SH-SY5Y (cell line): Measurements from ENCODE around the gene ZNF521.

Experiments
- GATA2 ChIP-seq: IDR thresholded peaks from 2 replicates; pipeline ENCODE4 v1.6.1; 2011; ENCODE audit warnings: mild to moderate bottlenecking, low read depth, low read length
- GATA3 ChIP-seq: IDR thresholded peaks from 2 replicates; pipeline ENCODE4 v1.6.1; 2011; ENCODE audit warnings: low read depth, mild to moderate bottlenecking, low read length, moderate library complexity

ZNF521 gene

GRCh38 chr18:25174324-25174723 lies 177.6 kb downstream of the ZNF521 start:
- TF ChIP-seq GATA3, result no peak
- TF ChIP-seq GATA2, result no peak

DNA sequence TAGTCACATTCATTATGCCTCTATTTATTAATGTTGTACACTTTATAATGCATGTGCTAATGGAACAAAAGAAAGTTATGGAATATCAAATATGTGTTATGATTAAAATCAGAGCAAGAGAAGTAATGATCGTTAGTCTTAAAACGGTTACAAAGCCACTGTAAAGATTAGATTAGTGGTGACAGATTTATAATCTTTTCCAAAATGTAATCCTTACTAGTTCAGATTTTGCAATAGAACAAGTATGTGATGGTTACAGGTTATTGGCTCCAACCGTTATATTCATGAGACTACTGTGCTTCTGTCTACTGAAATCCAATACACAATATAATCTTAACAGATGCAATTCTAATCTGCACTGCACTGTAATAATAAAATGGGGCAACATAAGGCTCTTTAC lies 180.6 kb downstream of the ZNF521 start:
- no peak for TF ChIP-seq GATA3
- TF ChIP-seq GATA2, result no peak

GRCh38 chr18:25170402-25170801 lies 181.6 kb downstream of the ZNF521 start:
- TF ChIP-seq GATA3 (no peak), GATA2 (no peak)

DNA sequence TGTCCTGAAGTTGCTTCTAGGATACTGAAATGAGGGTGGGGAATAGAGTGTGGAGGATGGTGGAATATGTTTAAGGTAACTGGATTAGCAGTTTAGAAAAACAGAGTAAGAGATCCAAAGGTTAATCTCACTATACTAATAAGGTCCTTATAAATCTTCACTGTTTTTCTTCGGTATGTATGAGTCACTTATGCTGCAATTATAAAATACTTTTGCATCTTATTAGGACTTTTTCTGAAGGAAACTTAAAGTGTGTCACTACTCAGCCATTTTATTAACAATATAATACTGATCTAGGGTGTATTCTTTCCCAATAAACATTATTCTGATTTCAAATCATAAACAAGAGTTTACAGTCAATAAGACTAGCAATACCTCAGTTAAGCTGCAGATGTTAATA lies 182.3 kb downstream of the ZNF521 start:
- no peak for TF ChIP-seq GATA2
- no peak for TF ChIP-seq GATA3

GRCh38 chr18:25167612-25168410 lies 184.2 kb downstream of the ZNF521 start:
- TF ChIP-seq GATA2 (no peak), GATA3 (no peak)

DNA sequence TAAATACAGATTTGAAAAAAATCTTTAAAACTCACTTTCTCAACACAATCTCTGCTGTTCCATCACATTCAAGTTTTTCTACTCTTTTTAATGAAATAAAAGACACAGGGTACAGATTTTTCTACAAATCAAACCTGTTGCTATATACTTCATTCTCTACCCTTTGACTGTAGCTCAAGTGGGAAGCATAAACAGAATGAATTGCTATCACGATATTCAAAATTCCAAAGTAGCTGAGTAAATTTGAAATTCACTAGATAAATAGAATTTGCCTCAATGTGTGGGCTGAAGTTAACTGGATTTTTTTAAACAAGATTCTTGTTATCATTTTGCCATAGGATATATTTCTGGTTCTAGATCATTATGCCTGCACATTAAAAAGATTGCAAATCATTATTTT lies 185.9 kb downstream of the ZNF521 start:
- no peak for TF ChIP-seq GATA2
- no peak for TF ChIP-seq GATA3

DNA sequence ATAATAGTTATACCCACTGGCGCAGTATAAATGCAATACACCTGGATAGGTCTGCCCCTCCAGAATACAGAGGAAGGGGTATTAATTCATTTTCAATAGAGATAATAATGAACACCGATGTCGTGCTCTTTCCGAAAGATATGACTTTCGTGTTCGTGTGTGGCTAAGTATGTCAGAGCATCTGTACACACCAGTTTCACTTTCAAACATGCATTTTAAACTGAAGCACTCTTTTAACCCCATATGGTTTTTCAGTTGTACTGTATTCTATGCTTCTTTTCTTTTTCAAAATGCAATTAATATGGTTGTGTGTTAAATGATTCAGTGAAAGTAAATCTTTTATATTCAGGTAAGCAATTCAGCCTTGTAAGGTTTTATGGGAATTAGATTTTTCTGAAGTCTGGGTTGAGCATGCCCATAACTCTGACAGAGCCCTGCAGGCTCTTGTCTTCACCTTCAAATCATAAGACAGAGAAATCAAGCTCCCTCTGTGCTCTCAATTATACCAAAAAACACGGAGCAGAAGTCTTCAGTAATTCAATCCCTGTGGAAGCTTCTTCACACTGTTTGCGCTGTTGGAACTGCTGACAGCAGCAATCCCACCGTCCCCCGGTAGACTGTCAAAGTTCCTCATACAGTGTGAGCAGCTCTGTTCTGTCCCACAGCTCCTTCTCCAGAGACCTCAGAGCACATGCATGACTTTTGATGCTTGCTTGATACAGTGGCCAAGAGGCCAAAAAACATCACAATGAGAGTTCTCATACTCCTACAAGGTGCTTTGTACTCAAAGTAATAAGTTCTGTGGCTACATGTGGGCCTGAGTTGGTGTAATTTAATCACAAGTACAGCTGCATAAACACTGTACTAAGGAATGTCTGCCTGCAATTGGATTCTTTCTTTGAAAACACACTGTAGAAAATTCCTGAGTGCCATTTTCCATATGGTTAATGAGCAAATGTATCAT lies 186.8 kb downstream of the ZNF521 start:
- TF ChIP-seq GATA2 (no peak), GATA3 (no peak)

- no peak for TF ChIP-seq GATA3
- no peak for TF ChIP-seq GATA2
Measured at GRCh38 chr18:25164211-25164847, 187.6 kb downstream of the ZNF521 start.

- TF ChIP-seq GATA3 (no peak), GATA2 (no peak)
Measured at GRCh38 chr18:25153426-25153825, 198.5 kb downstream of the ZNF521 start.

DNA sequence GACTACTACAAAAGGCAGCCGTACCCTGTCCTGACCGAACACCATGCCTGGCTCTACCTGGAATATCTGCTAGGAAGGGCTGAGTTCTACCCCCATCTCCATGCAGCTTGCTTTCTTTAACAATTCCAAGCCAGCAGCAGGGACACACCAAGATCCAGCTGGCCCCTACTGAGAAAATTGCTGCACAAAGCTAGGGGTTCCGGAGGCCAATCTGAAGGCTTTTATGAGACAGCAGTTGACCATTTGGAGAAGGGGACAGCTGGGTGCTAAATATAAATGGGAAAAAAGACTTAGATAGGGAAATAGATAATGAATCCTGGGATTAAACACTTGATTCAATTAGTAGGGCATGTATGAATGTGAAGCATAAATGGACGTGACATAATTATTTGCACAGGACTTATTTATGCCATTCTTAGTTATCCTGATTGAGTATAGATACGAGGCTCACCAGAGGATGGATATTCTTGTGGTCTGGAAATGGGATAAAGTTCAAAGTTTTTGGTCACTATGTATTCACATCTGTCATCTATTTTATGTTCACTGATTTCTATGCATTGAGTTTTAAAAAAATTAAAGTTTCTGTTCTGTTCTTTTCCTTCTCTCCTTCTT lies 204.0 kb downstream of the ZNF521 start:
- TF ChIP-seq GATA3, result peak; percentile 70
- peak; percentile 45 for TF ChIP-seq GATA2

DNA sequence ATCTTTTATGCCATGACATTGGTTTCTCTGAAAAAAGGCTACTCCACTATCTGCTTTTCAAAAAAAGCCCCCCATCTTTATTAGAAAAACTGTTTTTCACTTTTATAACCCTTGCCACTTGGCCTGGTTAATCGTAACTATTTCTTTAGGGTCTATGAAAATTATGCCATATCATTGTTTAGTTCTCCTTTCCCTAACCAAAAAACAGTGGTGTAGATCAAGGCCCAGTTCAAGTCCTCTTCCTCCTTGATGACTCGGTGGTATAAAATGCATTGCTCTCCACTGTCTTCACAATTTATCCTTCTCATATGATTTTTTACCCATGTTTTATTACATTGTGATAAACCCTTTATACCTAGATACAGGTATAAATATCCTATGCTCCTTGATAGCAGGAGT lies 205.5 kb downstream of the ZNF521 start:
- TF ChIP-seq GATA3 (no peak), GATA2 (no peak)

DNA sequence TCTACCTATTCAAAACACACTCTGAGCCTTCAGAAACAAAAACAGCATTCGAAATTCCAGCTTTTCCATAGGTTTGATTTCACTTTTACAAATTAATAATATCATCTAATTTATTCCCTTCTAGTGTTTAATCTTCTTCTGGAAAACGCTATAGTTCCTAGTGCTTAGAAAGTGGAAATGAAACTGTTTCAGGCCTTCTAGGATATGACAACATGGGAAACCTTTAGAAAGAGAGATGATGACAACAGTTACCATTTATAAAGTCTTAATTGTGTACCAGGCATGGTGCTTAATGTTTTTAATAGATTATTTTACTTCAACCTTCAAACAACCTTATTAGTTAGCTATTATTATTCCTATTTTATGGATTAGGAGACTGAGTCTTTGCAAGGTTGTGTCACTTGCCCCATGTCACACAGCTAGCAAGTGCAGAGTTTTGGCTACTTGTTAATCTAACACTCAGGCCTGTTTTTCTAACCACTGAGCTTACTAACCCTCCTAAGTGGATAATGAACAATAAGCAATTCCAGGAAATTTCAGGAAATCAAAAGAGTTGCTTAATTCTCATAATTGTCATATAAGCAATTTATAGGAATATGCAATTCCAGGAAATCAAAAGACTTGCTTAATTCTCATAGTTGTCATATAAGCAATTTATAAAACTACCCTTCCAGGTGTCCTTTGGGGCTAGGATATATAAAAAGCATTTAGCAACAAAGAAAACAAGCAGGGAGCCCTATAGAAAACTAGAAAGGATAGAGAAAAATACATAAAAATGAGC lies 206.0 kb downstream of the ZNF521 start:
- TF ChIP-seq GATA2 (no peak), GATA3 (no peak)

GRCh38 chr18:25144820-25145219 lies 207.1 kb downstream of the ZNF521 start:
- TF ChIP-seq GATA2 (no peak), GATA3 (no peak)
